Stimulated activated CD8-positive, alpha-beta memory T cell treated with anti-CD3 and anti-CD28 coated beads, Interleukin-4, amount 100 ng/mL, for 24 hours (primary cell): Measurements from ENCODE around the gene NF1.
A peak's percentile ranks its signal among the peaks of the same experiment; 100 is the strongest.

Experiments used
- DNase-seq: peaks from one replicate; pipeline ENCODE4 v3.0.0-alpha.2; 2020; ENCODE audit warnings: low read depth

NF1 gene

GRCh38 chr17:31388770-31389656 is 294.2 kb downstream of the NF1 start:
- peak; percentile 36 for DNase-seq

DNA sequence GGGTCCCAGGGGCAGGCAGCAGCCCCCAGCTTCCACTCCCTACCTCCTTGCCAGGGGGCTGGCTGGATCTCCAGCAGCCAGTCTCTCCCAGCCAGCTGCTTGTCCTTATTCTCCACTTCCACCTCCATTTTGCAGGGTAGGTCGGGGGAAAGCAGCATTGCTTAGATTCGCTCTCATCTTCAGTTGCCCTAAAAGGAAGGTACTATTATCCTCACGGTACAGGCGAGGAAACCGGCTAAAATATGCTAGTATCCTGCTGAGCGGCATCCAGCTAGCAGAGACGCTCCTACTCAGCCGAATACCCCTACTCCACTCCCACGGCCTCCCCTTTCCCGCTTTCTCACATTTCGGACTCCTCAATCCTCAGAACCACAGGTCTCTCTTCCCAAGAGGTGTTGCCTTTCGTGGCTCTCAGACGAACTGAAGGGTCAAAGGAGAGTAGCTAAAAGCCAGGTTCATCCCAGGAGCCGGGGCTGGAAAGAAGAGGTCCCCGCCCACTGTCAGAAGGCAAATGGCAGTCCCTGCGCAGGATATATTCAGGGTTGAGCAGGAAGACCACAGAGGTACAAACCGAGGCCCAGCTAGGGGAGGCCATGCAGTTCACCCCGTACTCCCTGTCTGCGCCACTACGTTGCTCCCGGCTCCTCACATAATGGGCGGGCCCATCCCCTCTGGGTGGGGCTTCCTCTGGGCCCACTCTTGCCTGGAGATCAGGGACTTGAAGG is 295.0 kb downstream of the NF1 start:
- no peak for DNase-seq

GRCh38 chr17:31390426-31390747 is 295.6 kb downstream of the NF1 start:
- no peak for DNase-seq

- no peak for DNase-seq
Observed at GRCh38 chr17:31390748-31391495, 296.1 kb downstream of the NF1 start.

DNA sequence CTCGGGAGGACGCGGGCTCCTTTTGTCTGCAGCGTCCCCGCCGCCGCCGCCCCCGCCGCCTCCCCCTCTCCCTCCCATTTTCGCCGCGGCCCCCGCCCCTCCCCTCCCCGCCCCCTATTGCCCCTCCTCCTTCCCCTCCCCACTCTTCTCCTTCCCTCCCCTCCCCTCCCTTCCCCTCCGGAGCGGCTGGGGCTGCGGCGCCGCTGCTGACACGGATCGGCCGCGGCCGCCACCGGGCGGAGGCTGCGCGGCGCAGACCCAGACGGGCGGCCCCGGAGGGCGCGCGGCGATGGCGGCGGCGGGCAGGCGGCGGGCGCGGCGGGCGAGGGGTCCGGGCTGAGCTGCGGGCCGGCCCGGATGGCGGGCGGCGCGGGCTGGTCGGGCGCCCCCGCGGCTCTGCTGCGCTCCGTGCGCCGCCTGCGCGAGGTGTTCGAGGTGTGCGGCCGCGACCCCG is 296.7 kb downstream of the NF1 start, which contains the start of gene RAB11FIP4:
Gene RAB11FIP4 (plus strand): TSS at position 180 of the 454 bp plus-strand sequence. CDS start 178 bp downstream, at position 358.
- no peak for DNase-seq

GRCh38 chr17:31392002-31392855 is 297.5 kb downstream of the NF1 start:
- no peak for DNase-seq

GRCh38 chr17:31392856-31393748 is 298.3 kb downstream of the NF1 start:
- no peak for DNase-seq

GRCh38 chr17:31393749-31394146 is 299.0 kb downstream of the NF1 start:
- DNase-seq, result no peak

GRCh38 chr17:31394544-31394943 is 299.8 kb downstream of the NF1 start:
- DNase-seq, result peak; percentile 29

- DNase-seq, result no peak
Observed at GRCh38 chr17:31397256-31397939, 302.6 kb downstream of the NF1 start.

- DNase-seq, result no peak
Observed at GRCh38 chr17:31398381-31399311, 303.9 kb downstream of the NF1 start.

DNA sequence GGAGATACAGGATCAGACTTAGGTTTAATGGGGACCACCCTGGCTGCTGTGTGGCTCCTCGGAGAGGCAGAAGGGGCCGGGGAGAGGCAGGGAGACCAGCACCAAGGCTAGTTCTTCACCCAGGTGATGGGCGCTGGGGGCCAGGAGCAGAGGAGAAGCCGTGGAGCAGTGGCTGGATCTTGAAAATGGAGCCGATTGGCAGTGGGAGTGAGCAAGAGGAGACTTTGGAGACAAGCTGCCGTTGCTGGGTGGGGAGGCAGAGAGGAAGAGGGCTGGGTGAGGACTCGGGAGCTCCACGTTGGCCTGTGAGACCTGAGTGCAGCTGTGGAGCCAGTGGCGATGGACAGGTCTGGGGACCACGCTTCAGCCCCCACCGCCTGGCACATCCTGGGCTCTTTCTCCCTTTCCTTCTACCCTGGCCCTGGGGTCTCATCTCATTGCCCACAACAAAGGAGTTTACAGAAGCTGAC is 305.7 kb downstream of the NF1 start:
- DNase-seq, result no peak

DNA sequence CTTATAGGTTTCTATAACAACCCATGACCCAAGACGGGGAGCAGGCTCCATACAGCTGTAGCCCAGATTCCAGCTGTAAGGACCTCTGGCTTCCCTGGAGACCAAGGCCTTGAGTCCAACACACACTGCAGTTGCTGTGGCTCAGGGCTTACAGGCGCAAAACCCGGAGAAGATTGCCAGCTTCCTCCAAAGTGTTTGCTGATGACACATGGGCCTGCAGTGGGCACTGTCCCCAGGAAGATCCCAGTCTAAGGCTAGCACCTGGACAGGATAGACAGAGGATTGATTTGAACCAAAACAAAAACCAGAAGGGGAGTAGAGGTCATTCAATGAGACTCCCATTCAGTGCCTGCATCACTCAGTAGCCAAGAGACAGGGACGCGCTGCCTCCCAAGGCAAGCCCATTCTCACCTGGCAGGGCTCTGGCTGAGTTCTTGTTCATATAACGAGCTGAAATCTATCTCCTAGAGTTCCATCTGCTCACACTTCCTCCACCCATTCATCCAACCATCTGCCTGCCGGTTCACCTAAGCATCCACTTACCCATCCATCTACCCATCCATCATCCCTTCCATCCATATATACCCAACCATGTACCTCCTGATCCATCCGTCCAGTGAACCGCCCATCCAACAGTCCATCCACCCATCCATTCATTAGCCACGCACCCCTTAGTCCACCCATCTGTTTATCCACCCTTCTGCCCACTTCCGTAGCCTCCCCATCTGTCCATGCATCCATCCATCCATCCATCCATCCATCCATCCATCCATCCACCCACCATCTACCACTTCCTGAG is 306.9 kb downstream of the NF1 start:
- no peak for DNase-seq

GRCh38 chr17:31404028-31404949 is 309.5 kb downstream of the NF1 start:
- DNase-seq, result no peak

DNA sequence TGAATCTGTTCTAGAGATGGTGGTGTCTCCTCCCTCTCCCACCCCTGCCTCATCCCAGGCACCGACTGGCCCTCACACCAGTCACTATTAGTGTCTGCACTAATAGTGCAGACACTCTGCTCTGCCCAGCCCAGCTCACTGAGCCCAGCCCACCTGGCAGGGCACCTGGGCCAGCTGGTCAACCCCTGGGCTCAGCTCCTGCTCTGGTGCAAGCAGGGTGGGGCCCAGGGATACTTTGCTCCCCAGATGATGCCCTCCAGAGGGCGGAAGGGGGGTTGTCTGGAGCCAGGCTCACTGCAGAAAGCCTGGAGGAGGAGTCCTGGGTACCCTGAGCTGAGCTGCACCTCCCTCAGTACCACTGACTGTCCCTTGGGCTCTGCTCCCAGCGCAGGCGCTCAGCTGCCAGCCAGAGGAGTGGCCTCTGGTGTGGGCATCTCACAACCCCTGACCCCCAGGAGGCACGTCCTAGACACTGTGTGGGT is 311.2 kb downstream of the NF1 start:
- DNase-seq, result no peak

DNA sequence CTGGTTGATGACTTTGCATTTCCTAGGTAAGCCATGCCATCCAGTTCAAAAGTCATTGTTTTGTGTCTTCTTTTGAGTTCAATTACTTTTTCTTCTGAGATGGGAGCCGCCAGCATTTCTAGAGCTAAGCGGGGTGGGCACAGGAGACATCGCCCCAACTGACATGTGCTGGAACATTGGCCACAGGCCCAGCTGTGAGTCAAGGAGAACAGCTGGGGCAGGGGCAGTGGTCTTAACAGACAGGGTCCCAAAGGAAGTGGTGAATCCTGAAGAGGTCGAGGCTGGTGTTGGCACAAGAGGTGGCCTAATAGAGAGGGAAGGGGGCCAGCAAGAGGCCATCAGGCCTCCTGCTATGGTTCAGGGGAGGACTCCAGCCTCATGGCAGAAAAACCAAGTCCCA is 313.8 kb downstream of the NF1 start:
- no peak for DNase-seq
